H9 (cell line): ENCODE data around the gene ACTR2. TPM values are rescaled to one million over a fixed set of nuclear protein-coding genes. Genes with fewer than 3 reads are reported as not detected.

Experiments used
- DNase-seq: peaks from one replicate; pipeline ENCODE4 v3.0.0-alpha.2; 2017
- H2AFZ ChIP-seq: one replicate; pipeline ENCODE4 v1.6.1; 2013; ENCODE audit warnings: mild to moderate bottlenecking, low read length, control low read depth, moderate library complexity
- H2AK5ac ChIP-seq: 2 replicates; pipeline ENCODE4 v1.6.1; 2013; ENCODE audit warnings: low read length, control low read depth, mixed read lengths; ENCODE audit not compliant: insufficient read length
- H2BK120ac ChIP-seq: one replicate; pipeline ENCODE4 v1.6.1; 2013; ENCODE audit warnings: low read depth, mild to moderate bottlenecking, low read length, control low read depth, inconsistent platforms; ENCODE audit not compliant: poor library complexity, severe bottlenecking
- H2BK12ac ChIP-seq: 2 replicates; pipeline ENCODE4 v1.6.1; 2013; ENCODE audit warnings: low read length, control low read depth, mixed read lengths, low read depth; ENCODE audit not compliant: insufficient read length
- H2BK15ac ChIP-seq: 2 replicates; pipeline ENCODE4 v1.6.1; 2013; ENCODE audit warnings: low read depth, low read length, control low read depth
- H2BK20ac ChIP-seq: one replicate; pipeline ENCODE4 v1.6.1; 2013; ENCODE audit warnings: low read depth, mild to moderate bottlenecking, low read length, control low read depth, inconsistent platforms; ENCODE audit not compliant: poor library complexity, severe bottlenecking
- H2BK5ac ChIP-seq: 2 replicates; pipeline ENCODE4 v1.6.1; 2013; ENCODE audit warnings: low read length, control low read depth, mixed read lengths; ENCODE audit not compliant: insufficient read length
- H3K14ac ChIP-seq: 2 replicates; pipeline ENCODE4 v1.6.1; 2013; ENCODE audit warnings: low read length, control low read depth; ENCODE audit not compliant: insufficient read depth
- H3K18ac ChIP-seq: 2 replicates; pipeline ENCODE4 v1.6.1; 2013; ENCODE audit warnings: low read depth, mild to moderate bottlenecking, mixed read lengths, low read length, control low read depth; ENCODE audit not compliant: insufficient read length
- H3K23ac ChIP-seq: 2 replicates; pipeline ENCODE4 v1.6.1; 2013; ENCODE audit warnings: low read length, control low read depth, mixed read lengths, low read depth; ENCODE audit not compliant: insufficient read length
- H3K23me2 ChIP-seq: 2 replicates; pipeline ENCODE4 v1.6.1; 2013; ENCODE audit warnings: low read depth, mild to moderate bottlenecking, mixed read lengths, low read length, control low read depth; ENCODE audit not compliant: insufficient read length, poor library complexity, severe bottlenecking
- H3K27ac ChIP-seq: 2 replicates; pipeline ENCODE4 v1.5.1; 2013; ENCODE audit warnings: low read length, control low read depth, mixed read lengths, low read depth; ENCODE audit not compliant: insufficient read length
- H3K27me3 ChIP-seq: 2 replicates; pipeline ENCODE4 v1.6.1; 2013; ENCODE audit warnings: low read length, control low read depth, inconsistent platforms; ENCODE audit not compliant: insufficient read depth
- H3K4ac ChIP-seq: 2 replicates; pipeline ENCODE4 v1.6.1; 2013; ENCODE audit warnings: low read depth, mild to moderate bottlenecking, control low read depth, inconsistent platforms, low read length, moderate library complexity
- H3K4me1 ChIP-seq: 2 replicates; pipeline ENCODE4 v1.6.1; 2013; ENCODE audit warnings: low read length, control low read depth, inconsistent platforms; ENCODE audit not compliant: insufficient read depth
- H3K4me2 ChIP-seq: 2 replicates; pipeline ENCODE4 v1.6.1; 2013; ENCODE audit warnings: low read length, control low read depth, mixed read lengths; ENCODE audit not compliant: insufficient read length, insufficient read depth
- H3K56ac ChIP-seq: 2 replicates; pipeline ENCODE4 v1.6.1; 2013; ENCODE audit warnings: low read depth, mild to moderate bottlenecking, mixed read lengths, low read length, control low read depth; ENCODE audit not compliant: insufficient read length
- H3K79me1 ChIP-seq: 2 replicates; pipeline ENCODE4 v1.6.1; 2013; ENCODE audit warnings: low read depth, mild to moderate bottlenecking, moderate library complexity, low read length, control low read depth, inconsistent platforms; ENCODE audit not compliant: insufficient read depth, poor library complexity, severe bottlenecking
- H3K79me2 ChIP-seq: 2 replicates; pipeline ENCODE4 v1.6.1; 2013; ENCODE audit warnings: low read length, control low read depth, inconsistent platforms; ENCODE audit not compliant: insufficient read depth
- H3K9ac ChIP-seq: 2 replicates; pipeline ENCODE4 v1.6.1; 2013; ENCODE audit warnings: low read length, control low read depth, mixed read lengths; ENCODE audit not compliant: insufficient read length; ENCODE audit errors: extremely low read depth
- H3K9me3 ChIP-seq: one replicate; pipeline ENCODE4 v1.6.1; 2013; ENCODE audit warnings: low read depth, low read length, inconsistent platforms; ENCODE audit not compliant: control insufficient read depth
- H3T11ph ChIP-seq: one replicate; pipeline ENCODE4 v1.6.1; 2013; ENCODE audit warnings: mild to moderate bottlenecking, low read length, control low read depth, inconsistent platforms
- H4K20me1 ChIP-seq: one replicate; pipeline ENCODE4 v1.6.1; 2013; ENCODE audit not compliant: control insufficient read depth, insufficient read length, insufficient read depth
- H4K5ac ChIP-seq: 2 replicates; pipeline ENCODE4 v1.6.1; 2013; ENCODE audit warnings: low read depth, mild to moderate bottlenecking, mixed read lengths, low read length, control low read depth; ENCODE audit not compliant: insufficient read length
- H4K8ac ChIP-seq: replicated peaks from 2 replicates; pipeline ENCODE4 v1.6.1; 2013; ENCODE audit warnings: low read length, control low read depth, mixed read lengths, low read depth; ENCODE audit not compliant: insufficient read length
- H4K91ac ChIP-seq: 2 replicates; pipeline ENCODE4 v1.6.1; 2013; ENCODE audit warnings: low read depth, mild to moderate bottlenecking, moderate library complexity, mixed read lengths, low read length, control low read depth; ENCODE audit not compliant: insufficient read length
- H3K27ac Mint-ChIP-seq, 3 experiments: 2 replicates in 2 of 3; 3 replicates in 1 of 3; pipeline ENCODE4 v1.8.0; 2020 to 2021; ENCODE audit warnings: mixed read lengths in 3 of 3, mild to moderate bottlenecking in 1 of 3, moderate library complexity in 1 of 3
- H3K27me3 Mint-ChIP-seq: 2 replicates; pipeline ENCODE4 v1.8.0; 2021; ENCODE audit warnings: low read depth, mild to moderate bottlenecking, moderate library complexity, mixed read lengths
- H3K36me3 Mint-ChIP-seq, 3 experiments: 2 replicates in 2 of 3; 3 replicates in 1 of 3; pipeline ENCODE4 v1.8.0; 2020 to 2021; ENCODE audit warnings: low read depth in 3 of 3, mixed read lengths in 3 of 3; ENCODE audit not compliant: insufficient read depth in 1 of 3
- H3K4me1 Mint-ChIP-seq, 2 experiments: 2 replicates each; pipeline ENCODE4 v1.8.0; 2020; ENCODE audit warnings: mixed read lengths in 2 of 2
- H3K4me3 Mint-ChIP-seq, 2 experiments: 2 replicates in 1 of 2; 3 replicates in 1 of 2; pipeline ENCODE4 v1.8.0; 2020 to 2021; ENCODE audit warnings: mild to moderate bottlenecking in 2 of 2, mixed read lengths in 2 of 2, moderate library complexity in 1 of 2
- H3K9me3 Mint-ChIP-seq, 2 experiments: 2 replicates in 1 of 2; 3 replicates in 1 of 2; pipeline ENCODE4 v1.8.0; 2020; ENCODE audit warnings: mild to moderate bottlenecking in 2 of 2, mixed read lengths in 2 of 2, moderate library complexity in 1 of 2
- WGBS: extraction: QIAGEN DNeasy Blood & Tissue Kit; methylation state at CpG from one replicate; pipeline ENCODE4 v1.1.7; 2013; ENCODE audit warnings: missing lambda C conversion rate, low lambda C conversion rate, mixed read lengths; ENCODE audit not compliant: insufficient read length; ENCODE audit errors: extremely low coverage; 5-methylcytosine and 5-hydroxymethylcytosine counted together
- total RNA-seq: library from RNA; stranded (reverse); gene quantifications from 2 replicates; pipeline ENCODE4 v1.2.1, GENCODE V29; 2021
- TF ChIP-seq, protein P1 (sequence below): fragments of 200-600 bp; sonication (generic); conservative IDR thresholded peaks from 3 replicates; pipeline ENCODE4 v1.8.0; 2021; ENCODE audit warnings: antibody characterized with exemption, mild to moderate bottlenecking

ACTR2 gene
- total RNA-seq, 1 experiment from 2014 or later: 176 TPM

DNA sequence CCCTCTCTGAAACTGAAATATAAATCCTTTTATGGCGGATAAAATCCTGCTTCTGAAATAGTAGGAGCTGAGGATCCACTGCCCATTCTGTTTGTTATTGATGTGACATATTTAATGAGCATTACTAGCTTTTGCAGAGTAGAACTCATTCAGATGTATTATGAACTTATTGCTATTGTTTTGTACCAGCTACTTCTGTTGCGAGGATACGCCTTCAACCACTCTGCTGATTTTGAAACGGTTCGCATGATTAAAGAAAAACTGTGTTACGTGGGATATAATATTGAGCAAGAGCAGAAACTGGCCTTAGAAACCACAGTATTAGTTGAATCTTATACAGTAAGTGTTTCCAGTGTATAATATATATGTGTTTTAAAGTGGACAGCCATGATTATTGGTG is 27.7 kb downstream of the ACTR2 start:
- no peaks in the 10 kb centered on the region for H3K79me2 ChIP-seq
- no peaks in the 10 kb centered on the region for H3K27me3 ChIP-seq
- no peak overlapping the region for H2AK5ac ChIP-seq
- H3K23me2 ChIP-seq: no peaks in the 10 kb centered on the region
- H3K27ac ChIP-seq: no peak overlapping the region
- no peak overlapping the region for H3K14ac ChIP-seq
- H3K9me3 ChIP-seq: no peaks in the 10 kb centered on the region
- no peaks in the 10 kb centered on the region for H3K4me1 ChIP-seq
- Mint-ChIP-seq H3K36me3 (peaks cover 7 to 40% (median 15%) of the 10 kb centered on the region in 3 experiments; a peak in 6 of 7 replicates), H3K9me3 (no peaks in the 10 kb centered on the region), H3K4me1 (no peaks in the 10 kb centered on the region), H3K27me3 (no peaks in the 10 kb centered on the region), H3K27ac (no peak overlapping the region), H3K4me3 (no peak overlapping the region)
- H3K56ac ChIP-seq: no peak overlapping the region
- no peak overlapping the region for H3K18ac ChIP-seq
- H4K8ac ChIP-seq: no peak overlapping the region
- no peaks in the 10 kb centered on the region for H4K20me1 ChIP-seq
- no CpG with 5 or more reads among the region's 6 CpGs for WGBS
- H3K23ac ChIP-seq: no peak overlapping the region
- H4K5ac ChIP-seq: no peak overlapping the region
- H3K4ac ChIP-seq: no peak overlapping the region
- H4K91ac ChIP-seq: no peak overlapping the region
- no peak overlapping the region for H2BK20ac ChIP-seq
- no peak overlapping the region for H2BK12ac ChIP-seq
- no peak overlapping the region for H3K4me2 ChIP-seq
- H3T11ph ChIP-seq: no peak overlapping the region
- no peak for DNase-seq
- TF ChIP-seq, protein P1, sequence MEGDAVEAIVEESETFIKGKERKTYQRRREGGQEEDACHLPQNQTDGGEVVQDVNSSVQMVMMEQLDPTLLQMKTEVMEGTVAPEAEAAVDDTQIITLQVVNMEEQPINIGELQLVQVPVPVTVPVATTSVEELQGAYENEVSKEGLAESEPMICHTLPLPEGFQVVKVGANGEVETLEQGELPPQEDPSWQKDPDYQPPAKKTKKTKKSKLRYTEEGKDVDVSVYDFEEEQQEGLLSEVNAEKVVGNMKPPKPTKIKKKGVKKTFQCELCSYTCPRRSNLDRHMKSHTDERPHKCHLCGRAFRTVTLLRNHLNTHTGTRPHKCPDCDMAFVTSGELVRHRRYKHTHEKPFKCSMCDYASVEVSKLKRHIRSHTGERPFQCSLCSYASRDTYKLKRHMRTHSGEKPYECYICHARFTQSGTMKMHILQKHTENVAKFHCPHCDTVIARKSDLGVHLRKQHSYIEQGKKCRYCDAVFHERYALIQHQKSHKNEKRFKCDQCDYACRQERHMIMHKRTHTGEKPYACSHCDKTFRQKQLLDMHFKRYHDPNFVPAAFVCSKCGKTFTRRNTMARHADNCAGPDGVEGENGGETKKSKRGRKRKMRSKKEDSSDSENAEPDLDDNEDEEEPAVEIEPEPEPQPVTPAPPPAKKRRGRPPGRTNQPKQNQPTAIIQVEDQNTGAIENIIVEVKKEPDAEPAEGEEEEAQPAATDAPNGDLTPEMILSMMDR: no peak
- no peak overlapping the region for H2BK120ac ChIP-seq
- no peak overlapping the region for H3K9ac ChIP-seq
- H3K79me1 ChIP-seq: no peaks in the 10 kb centered on the region
- no peak overlapping the region for H2BK15ac ChIP-seq
- no peak overlapping the region for H2BK5ac ChIP-seq
- H2AFZ ChIP-seq: no peak overlapping the region
